GM18508 (cell line): Measurements from ENCODE around the gene PLPPR4.

Experiments used
- ATAC-seq: cut with Tn5 transposase; IDR thresholded peaks from one replicate; pipeline ENCODE4 v1.9.1; 2021; ENCODE audit warnings: moderate number of reproducible peaks; ENCODE audit not compliant: insufficient read depth, unreplicated experiment

Gene PLPPR4

DNA sequence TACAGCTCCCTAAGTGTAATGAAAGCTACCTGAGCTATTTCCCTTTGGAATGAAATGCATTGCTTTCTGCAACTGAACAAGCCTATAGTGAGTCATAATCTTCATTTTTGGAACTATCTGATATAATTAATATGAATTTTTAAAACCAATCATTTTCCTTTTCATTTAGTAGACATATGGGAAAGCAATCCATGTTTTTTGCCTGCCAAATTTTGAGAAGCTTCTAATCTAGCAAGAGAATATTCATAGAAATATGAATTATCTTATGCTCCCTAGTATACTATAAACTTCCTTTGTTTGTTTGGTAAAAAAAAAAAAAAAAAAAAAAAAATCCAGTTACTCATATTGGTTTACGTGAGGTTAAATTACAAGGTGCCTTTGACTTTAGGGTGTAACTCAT is 68.3 kb downstream of the PLPPR4 start:
- ATAC-seq, result no peak

DNA sequence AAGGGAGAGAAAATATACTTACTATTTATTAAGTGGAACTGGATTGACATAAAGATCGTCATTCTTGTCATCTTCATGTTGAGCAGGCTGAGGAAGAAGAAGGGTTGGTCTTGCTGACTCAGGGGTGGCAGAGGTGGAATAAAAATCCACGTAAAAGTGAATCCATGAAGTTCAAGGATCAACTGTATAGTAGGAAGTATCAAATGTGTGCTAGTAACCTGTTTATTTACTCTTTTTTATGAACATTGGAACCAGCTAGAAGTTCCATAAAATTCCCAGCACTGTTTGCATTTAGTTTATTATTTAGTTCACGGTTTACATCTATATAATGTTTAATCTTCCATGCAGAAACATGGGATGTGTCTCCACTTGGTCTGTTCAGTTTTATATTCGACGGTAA is 70.7 kb downstream of the PLPPR4 start:
- no peak for ATAC-seq

DNA sequence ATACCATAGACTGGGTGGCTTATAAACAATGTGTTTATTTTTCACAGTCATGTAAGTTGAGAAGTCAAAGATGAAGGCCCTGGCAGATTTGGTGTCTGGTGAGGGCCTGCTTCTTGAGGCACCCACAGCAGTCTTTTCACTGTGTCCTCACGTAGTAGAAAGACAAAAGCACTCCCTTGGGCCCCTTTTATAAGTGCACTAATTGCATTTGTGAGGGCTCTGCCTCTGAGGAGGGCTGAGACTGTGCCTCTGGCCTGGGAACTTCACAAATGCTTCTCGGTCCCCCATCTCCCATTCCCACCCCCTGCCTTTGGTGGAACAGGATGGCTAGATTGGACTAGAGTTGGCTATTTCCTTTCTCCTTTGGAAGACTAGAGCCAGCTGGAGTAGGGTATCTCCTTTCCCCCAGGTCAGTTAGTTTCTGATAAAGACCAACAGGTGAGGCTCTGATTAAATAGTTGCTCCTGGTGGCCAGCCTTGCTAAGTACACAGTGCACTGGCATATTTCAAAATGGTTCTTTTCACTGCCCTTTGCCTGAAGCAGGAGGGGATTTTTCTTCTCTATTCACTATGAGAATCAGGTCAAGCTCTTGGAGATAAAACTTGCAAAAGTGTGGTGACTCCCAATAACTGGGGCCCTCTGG is 82.9 kb downstream of the PLPPR4 start:
- ATAC-seq, result no peak

DNA sequence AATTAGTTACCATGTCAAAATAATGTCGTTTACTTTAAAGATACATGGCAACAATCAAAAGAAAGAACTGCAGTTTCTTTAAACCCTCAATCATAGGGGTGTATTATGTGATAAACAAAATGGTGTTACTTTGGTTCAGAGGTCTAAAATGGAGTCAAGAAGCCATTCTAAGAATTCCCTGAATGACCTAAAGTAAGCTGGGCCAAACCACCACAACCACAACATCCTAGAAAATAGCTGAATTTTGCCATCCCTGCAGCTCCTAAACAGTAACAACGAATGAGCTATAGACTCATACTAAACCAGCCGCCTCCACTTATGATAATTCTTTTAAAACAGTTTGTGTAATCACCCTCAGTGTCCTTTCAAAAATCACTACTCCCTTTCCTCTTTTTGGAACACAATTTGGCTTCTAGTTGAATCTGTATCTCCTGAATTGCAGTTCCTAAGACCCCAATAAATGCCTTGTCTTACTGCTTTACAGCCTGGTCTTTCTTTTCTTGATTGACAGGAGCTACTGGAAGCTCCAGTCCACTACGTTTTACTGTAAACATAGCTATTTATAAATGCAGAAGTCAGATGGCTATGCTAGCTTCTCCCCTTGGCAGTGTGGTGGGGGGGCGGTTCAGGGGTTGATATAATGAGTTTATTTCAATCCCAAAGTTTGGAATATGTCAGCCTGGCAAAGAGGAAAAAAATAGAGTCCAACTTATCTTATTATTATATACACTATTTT is 84.3 kb downstream of the PLPPR4 start:
- no peak for ATAC-seq

DNA sequence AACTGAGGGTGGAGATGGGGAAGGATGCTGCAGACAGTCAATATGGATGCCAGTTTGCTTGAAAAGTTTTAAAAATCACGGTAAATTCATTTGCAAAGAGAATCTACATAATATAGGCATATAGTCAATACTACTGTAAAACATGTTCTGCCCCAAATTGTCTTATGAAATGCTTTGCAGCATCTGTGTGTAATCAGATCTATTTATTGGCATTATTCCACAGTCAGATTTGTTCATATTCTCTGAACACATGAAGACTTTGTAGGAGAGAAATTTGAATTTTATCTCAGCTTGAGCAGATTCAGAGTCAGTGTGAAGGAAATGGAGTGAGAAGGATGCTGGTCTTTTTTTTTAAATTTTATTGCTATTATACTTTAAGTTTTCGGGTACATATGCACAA is 88.5 kb downstream of the PLPPR4 start:
- ATAC-seq, result no peak

DNA sequence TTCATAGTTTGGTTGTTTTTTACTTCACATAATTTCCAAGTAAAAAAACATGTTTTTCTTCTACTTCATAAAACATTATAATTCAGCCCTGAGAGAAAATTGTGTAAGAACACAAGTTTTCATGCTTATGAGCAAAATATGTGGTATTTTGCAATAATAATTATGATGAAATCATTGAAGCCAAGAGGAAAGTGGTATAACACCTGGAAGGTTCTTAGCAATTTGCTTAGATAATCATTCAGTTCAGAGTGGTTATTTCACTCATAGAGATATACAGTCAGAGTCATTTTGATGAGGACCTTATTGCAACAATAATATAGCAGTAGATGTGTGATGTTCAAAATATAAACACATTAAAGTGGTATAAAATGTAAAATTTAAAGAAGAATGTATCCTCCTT is 94.5 kb downstream of the PLPPR4 start:
- ATAC-seq, result no peak
